Tibial artery (tissue), 4 donors: ENCODE results near the gene ZNF556.
"Not testable (repeated sequence)": the region's sequence is repeated elsewhere in the genome, so short reads cannot be mapped to it uniquely, and the experiment has no call there.

ENCODE experiments used
- DNase-seq, 2 donors: peaks; one replicate each; pipeline ENCODE4 v3.0.0-alpha.2; 2019
- H3K27ac ChIP-seq, 2 donors: fragments of 200-600 bp; sonication (generic) in 1 of 2; 1 replicate in 1 of 2; 2 replicates in 1 of 2; pipeline ENCODE4 v1.5.1; 2018 to 2019; ENCODE audit warnings: mild to moderate bottlenecking in 1 of 2
- H3K27me3 ChIP-seq, 2 donors: fragments of 200-600 bp; sonication (generic) in 1 of 2; one replicate each; pipeline versions ENCODE4 v1.5.1 to v1.6.0; 2016 to 2019
- H3K36me3 ChIP-seq, 3 donors: fragments of 200-600 bp; sonication (generic) in 2 of 3; one replicate each; pipeline ENCODE4 v1.5.1; 2016 to 2019; ENCODE audit warnings: mild to moderate bottlenecking in 2 of 3
- H3K4me1 ChIP-seq, 4 donors: fragments of 200-600 bp; sonication (generic) in 2 of 4; 1 replicate in 3 of 4; 2 replicates in 1 of 4; pipeline ENCODE4 v1.5.1; 2016 to 2019
- H3K4me3 ChIP-seq, 2 donors: fragments of 200-600 bp; sonication (generic) in 1 of 2; 1 replicate in 1 of 2; 2 replicates in 1 of 2; pipeline ENCODE4 v1.5.1; 2018 to 2019; ENCODE audit warnings: mild to moderate bottlenecking in 2 of 2
- H3K9me3 ChIP-seq, 3 donors: fragments of 200-600 bp; sonication (generic) in 1 of 3; one replicate each; pipeline ENCODE4 v1.5.1; 2016 to 2019
- CTCF ChIP-seq, 2 experiments: fragments of 200-600 bp in 1 of 2; fragments of 450-650 bp in 1 of 2; IDR thresholded peaks; one replicate each; pipeline ENCODE4 v1.5.1; 2017 to 2019; ENCODE audit warnings: antibody characterized with exemption in 2 of 2, mild to moderate bottlenecking in 1 of 2, moderate library complexity in 1 of 2
- intact Hi-C: fragments of 100-400 bp; cut with DNase I; formaldehyde crosslinking; loops from one replicate; pipeline ENCODE4 v1.15.0; 2023; ENCODE audit warnings: low total_unique reads

Gene ZNF556

GRCh38 chr19:2902590-2903218 is 35.6 kb downstream of the ZNF556 start:
- no peak for TF ChIP-seq CTCF (IDR thresholded peaks at IDR 0.05)
- Histone ChIP-seq H3K27me3 (no peaks in the 10 kb centered on the region), H3K36me3 (no peaks in the 10 kb centered on the region), H3K27ac (no peak overlapping the region), H3K4me1 (peaks cover 0 to 17% (median 8%) of the 10 kb centered on the region in 4 donors), H3K9me3 (no peaks in the 10 kb centered on the region), H3K4me3 (no peak overlapping the region)
- intact Hi-C loops, result no loop called here
- no peak for DNase-seq

GRCh38 chr19:2903326-2903725 is 36.2 kb downstream of the ZNF556 start:
- H3K27ac ChIP-seq, H3K27me3 ChIP-seq, H3K4me3 ChIP-seq, H3K36me3 ChIP-seq, intact Hi-C loops, H3K9me3 ChIP-seq, DNase-seq: not testable (repeated sequence)
- peaks cover 0 to 17% (median 8%) of the 10 kb centered on the region in 4 donors for H3K4me1 ChIP-seq

- no peak overlapping the region for H3K4me3 ChIP-seq
- intact Hi-C loops, result loop anchor here (5.0 kb wide), 1 partner anchor 36 kb away; the partner anchor contains the start of gene ZNF77
- no peaks in the 10 kb centered on the region for H3K9me3 ChIP-seq
- TF ChIP-seq CTCF (IDR thresholded peaks at IDR 0.05), result no peak
- no peaks in the 10 kb centered on the region for H3K36me3 ChIP-seq
- no peaks in the 10 kb centered on the region for H3K27me3 ChIP-seq
- DNase-seq, result no peak
- H3K27ac ChIP-seq, result no peak overlapping the region
- peaks cover 0 to 17% (median 8%) of the 10 kb centered on the region in 4 donors for H3K4me1 ChIP-seq
Observed at GRCh38 chr19:2905918-2906519, 38.9 kb downstream of the ZNF556 start.

GRCh38 chr19:2906631-2907195 is 39.6 kb downstream of the ZNF556 start:
- H3K36me3 ChIP-seq, result no peaks in the 10 kb centered on the region

GRCh38 chr19:2912306-2912705 is 45.2 kb downstream of the ZNF556 start:
- H3K36me3 ChIP-seq, result peaks cover 14 to 25% (median 24%) of the 10 kb centered on the region in 3 donors
- TF ChIP-seq CTCF (IDR thresholded peaks at IDR 0.05), result no peak
- no peak overlapping the region for H3K4me3 ChIP-seq
- intact Hi-C loops, result no loop called here
- peaks cover 0 to 1% (median 0%) of the 10 kb centered on the region in 3 donors for H3K9me3 ChIP-seq
- no peak for DNase-seq
- no peaks in the 10 kb centered on the region for H3K27me3 ChIP-seq
- H3K4me1 ChIP-seq, result no peaks in the 10 kb centered on the region
- H3K27ac ChIP-seq, result no peak overlapping the region

More at GRCh38 chr19:2906631-2907195, 39.6 kb downstream of the ZNF556 start:
- H3K9me3 ChIP-seq, result no peaks in the 10 kb centered on the region
- H3K27me3 ChIP-seq, result no peaks in the 10 kb centered on the region
- no peak overlapping the region for H3K4me3 ChIP-seq
- H3K4me1 ChIP-seq, result peaks cover 0 to 11% (median 1%) of the 10 kb centered on the region in 4 donors
- H3K27ac ChIP-seq, result no peak overlapping the region
- no peak for TF ChIP-seq CTCF (IDR thresholded peaks at IDR 0.05)
- no peak for DNase-seq
- intact Hi-C loops, result loop anchor here (5.0 kb wide), 1 partner anchor 36 kb away; the partner anchor contains the start of gene ZNF77
